ENCODE results near the gene PLEKHH1. TPM values are rescaled to one million over a fixed set of nuclear protein-coding genes. Genes with fewer than 3 reads are reported as not detected.

The PLEKHH1 gene
- total and polyA plus RNA-seq, 4 donors: 0.46 to 2.4 (median 0.89) TPM

DNA sequence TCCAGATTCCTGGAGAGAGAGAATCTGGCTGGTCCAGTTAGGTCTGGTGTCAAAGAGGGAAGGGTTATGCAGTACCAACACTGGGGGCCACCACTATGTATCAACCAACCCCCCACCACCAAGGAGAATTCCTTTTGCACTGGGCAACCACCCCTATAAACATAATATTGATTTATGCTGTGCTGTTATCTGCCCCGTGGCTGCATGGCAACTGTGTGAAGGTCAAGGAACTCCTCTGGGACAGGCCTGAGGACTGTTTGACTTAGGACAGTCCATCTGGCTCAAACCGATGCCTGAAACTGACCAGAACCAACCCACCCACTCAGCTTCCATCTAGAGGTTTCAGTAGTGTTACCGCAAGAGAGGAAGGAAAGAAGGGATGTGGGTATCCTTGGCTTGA lies 20.5 kb downstream of the PLEKHH1 start:
- 39% methylated on average over 3 of the region's 3 CpGs for WGBS
- no peak for DNase-seq (ENCODE audit: low spot score)

More for the DNA sequence above, 20.5 kb downstream of the PLEKHH1 start:
- H3K36me3 ChIP-seq (ENCODE audit: control insufficient read depth in 4 of 4, insufficient read depth in 3 of 4, low read depth in 1 of 4, low read length in 3 of 4): no peaks in the 10 kb centered on the region
- H3K27ac ChIP-seq (ENCODE audit: low read depth in 1 of 2, low read length in 2 of 2): no peak overlapping the region
- H3K9me3 ChIP-seq (ENCODE audit: control insufficient read depth in 4 of 4, low read length in 3 of 4): no peaks in the 10 kb centered on the region
- TF ChIP-seq EGR1 (IDR thresholded peaks at IDR 0.05; ENCODE audit: low read depth in 2 of 2) (no peak), HNF4G (IDR thresholded peaks at IDR 0.05) (no peak), RAD21 (IDR thresholded peaks at IDR 0.05) (no peak), ATF3 (IDR thresholded peaks at IDR 0.05) (no peak), FOXA2 (IDR thresholded peaks at IDR 0.05) (no peak), FOXA1 (IDR thresholded peaks at IDR 0.05) (no peak), MAX (IDR thresholded peaks at IDR 0.05) (no peak), CTCF (IDR thresholded peaks at IDR 0.05; ENCODE audit: low read depth, low read length, missing input control) (no peak), TAF1 (conservative IDR thresholded peaks at IDR 0.05) (no peak), HNF4A (conservative IDR thresholded peaks at IDR 0.05) (no peak), NR2F2 (IDR thresholded peaks at IDR 0.05) (no peak), JUND (IDR thresholded peaks at IDR 0.05) (no peak), SP1 (IDR thresholded peaks at IDR 0.05) (no peak), RXRA (IDR thresholded peaks at IDR 0.05) (no peak), YY1 (IDR thresholded peaks at IDR 0.05) (no peak), GABPA (IDR thresholded peaks at IDR 0.05 in 1 of 2, conservative IDR thresholded peaks at IDR 0.05 in 1 of 2) (no peak)
- TF ChIP-seq, protein P1, sequence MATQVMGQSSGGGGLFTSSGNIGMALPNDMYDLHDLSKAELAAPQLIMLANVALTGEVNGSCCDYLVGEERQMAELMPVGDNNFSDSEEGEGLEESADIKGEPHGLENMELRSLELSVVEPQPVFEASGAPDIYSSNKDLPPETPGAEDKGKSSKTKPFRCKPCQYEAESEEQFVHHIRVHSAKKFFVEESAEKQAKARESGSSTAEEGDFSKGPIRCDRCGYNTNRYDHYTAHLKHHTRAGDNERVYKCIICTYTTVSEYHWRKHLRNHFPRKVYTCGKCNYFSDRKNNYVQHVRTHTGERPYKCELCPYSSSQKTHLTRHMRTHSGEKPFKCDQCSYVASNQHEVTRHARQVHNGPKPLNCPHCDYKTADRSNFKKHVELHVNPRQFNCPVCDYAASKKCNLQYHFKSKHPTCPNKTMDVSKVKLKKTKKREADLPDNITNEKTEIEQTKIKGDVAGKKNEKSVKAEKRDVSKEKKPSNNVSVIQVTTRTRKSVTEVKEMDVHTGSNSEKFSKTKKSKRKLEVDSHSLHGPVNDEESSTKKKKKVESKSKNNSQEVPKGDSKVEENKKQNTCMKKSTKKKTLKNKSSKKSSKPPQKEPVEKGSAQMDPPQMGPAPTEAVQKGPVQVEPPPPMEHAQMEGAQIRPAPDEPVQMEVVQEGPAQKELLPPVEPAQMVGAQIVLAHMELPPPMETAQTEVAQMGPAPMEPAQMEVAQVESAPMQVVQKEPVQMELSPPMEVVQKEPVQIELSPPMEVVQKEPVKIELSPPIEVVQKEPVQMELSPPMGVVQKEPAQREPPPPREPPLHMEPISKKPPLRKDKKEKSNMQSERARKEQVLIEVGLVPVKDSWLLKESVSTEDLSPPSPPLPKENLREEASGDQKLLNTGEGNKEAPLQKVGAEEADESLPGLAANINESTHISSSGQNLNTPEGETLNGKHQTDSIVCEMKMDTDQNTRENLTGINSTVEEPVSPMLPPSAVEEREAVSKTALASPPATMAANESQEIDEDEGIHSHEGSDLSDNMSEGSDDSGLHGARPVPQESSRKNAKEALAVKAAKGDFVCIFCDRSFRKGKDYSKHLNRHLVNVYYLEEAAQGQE (IDR thresholded peaks at IDR 0.05): no peak
- TF ChIP-seq, protein P2, sequence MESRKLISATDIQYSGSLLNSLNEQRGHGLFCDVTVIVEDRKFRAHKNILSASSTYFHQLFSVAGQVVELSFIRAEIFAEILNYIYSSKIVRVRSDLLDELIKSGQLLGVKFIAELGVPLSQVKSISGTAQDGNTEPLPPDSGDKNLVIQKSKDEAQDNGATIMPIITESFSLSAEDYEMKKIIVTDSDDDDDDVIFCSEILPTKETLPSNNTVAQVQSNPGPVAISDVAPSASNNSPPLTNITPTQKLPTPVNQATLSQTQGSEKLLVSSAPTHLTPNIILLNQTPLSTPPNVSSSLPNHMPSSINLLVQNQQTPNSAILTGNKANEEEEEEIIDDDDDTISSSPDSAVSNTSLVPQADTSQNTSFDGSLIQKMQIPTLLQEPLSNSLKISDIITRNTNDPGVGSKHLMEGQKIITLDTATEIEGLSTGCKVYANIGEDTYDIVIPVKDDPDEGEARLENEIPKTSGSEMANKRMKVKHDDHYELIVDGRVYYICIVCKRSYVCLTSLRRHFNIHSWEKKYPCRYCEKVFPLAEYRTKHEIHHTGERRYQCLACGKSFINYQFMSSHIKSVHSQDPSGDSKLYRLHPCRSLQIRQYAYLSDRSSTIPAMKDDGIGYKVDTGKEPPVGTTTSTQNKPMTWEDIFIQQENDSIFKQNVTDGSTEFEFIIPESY (IDR thresholded peaks at IDR 0.05): no peak
- no peak overlapping the region for H3K9ac ChIP-seq (ENCODE audit: low read depth in 1 of 2, low read length in 2 of 2)
- no peak overlapping the region for H3K4me3 ChIP-seq (ENCODE audit: low read depth in 1 of 3, low read length in 3 of 3)
- no peaks in the 10 kb centered on the region for H3K27me3 ChIP-seq (ENCODE audit: control insufficient read depth in 4 of 4, insufficient read depth in 4 of 4, low read length in 3 of 4)
- no peaks in the 10 kb centered on the region for H3K4me1 ChIP-seq (ENCODE audit: control insufficient read depth in 4 of 4, insufficient read depth in 4 of 4, low read length in 3 of 4)

Measured in liver (tissue), 9 donors.